Smooth muscle cell (in vitro differentiated cells): Measurements from ENCODE around the gene PNKD. TPM values are rescaled to one million over a fixed set of nuclear protein-coding genes. Genes with fewer than 3 reads are reported as not detected.

Experiments used
- DNase-seq: peaks from one replicate; lab custom pipeline; 2025; ENCODE audit not compliant: unreplicated experiment; lab: John Stamatoyannopoulos, UW
- H2AFZ ChIP-seq: fragments of 200-600 bp; sonication (generic); 2 replicates; pipeline ENCODE4 v1.6.0; 2016; ENCODE audit warnings: antibody characterized with exemption, low read depth, mild to moderate bottlenecking
- H3F3A ChIP-seq: fragments of 200-600 bp; sonication (generic); 2 replicates; pipeline ENCODE4 v1.6.0; 2017; ENCODE audit warnings: antibody characterized with exemption, low read depth
- H3K27ac ChIP-seq: fragments of 200-600 bp; sonication (generic); 2 replicates; pipeline ENCODE4 v1.5.1; 2016; ENCODE audit warnings: low read depth, mild to moderate bottlenecking
- H3K27me3 ChIP-seq: fragments of 200-600 bp; sonication (generic); 2 replicates; pipeline ENCODE4 v1.6.1; 2016; ENCODE audit warnings: low read depth, mild to moderate bottlenecking
- H3K36me3 ChIP-seq: fragments of 200-600 bp; sonication (generic); 2 replicates; pipeline ENCODE4 v1.5.1; 2016; ENCODE audit warnings: low read depth
- H3K4me1 ChIP-seq: fragments of 200-600 bp; sonication (generic); 2 replicates; pipeline ENCODE4 v1.5.1; 2016; ENCODE audit warnings: low read depth
- H3K4me2 ChIP-seq: fragments of 200-600 bp; sonication (generic); 2 replicates; pipeline ENCODE4 v1.6.0; 2016; ENCODE audit warnings: mild to moderate bottlenecking
- H3K4me3 ChIP-seq: fragments of 200-600 bp; sonication (generic); 2 replicates; pipeline ENCODE4 v1.5.1; 2016; ENCODE audit warnings: mild to moderate bottlenecking
- H3K79me2 ChIP-seq: fragments of 200-600 bp; sonication (generic); 2 replicates; pipeline ENCODE4 v1.6.0; 2016; ENCODE audit warnings: low read depth, mild to moderate bottlenecking
- H3K9ac ChIP-seq: fragments of 200-600 bp; sonication (generic); 2 replicates; pipeline ENCODE4 v1.6.0; 2016; ENCODE audit warnings: low read depth
- H3K9me3 ChIP-seq: fragments of 200-600 bp; sonication (generic); replicated peaks from 2 replicates; pipeline ENCODE4 v1.5.1; 2016; ENCODE audit warnings: low read depth
- H4K20me1 ChIP-seq: fragments of 200-600 bp; sonication (generic); 2 replicates; pipeline ENCODE4 v1.6.0; 2016; ENCODE audit warnings: low read depth
- CTCF ChIP-seq: fragments of 200-600 bp; sonication (generic); IDR thresholded peaks from 2 replicates; pipeline ENCODE4 v1.5.1; 2017; ENCODE audit warnings: borderline replicate concordance, mild to moderate bottlenecking, antibody characterized with exemption; ENCODE audit not compliant: insufficient read depth, poor library complexity, severe bottlenecking
- WGBS: methylation state at CpG from one replicate; pipeline ENCODE4 v1.1.7; 2016; ENCODE audit warnings: low lambda C conversion rate; 5-methylcytosine and 5-hydroxymethylcytosine counted together
- polyA plus RNA-seq: library from polyadenylated mRNA; unstranded; fragments of >200 nt; fragmentation: Nextera tagmentation; extraction: Ambion mirVana; gene quantifications from 2 replicates; pipeline ENCODE4 v1.2.1, GENCODE V29; 2016
- total RNA-seq: library from RNA; depleted of rRNA; stranded (reverse); fragments of >200 nt; gene quantifications from 2 replicates; pipeline ENCODE4 v1.2.3, GENCODE V29; 2014

PNKD gene
- total and polyA plus RNA-seq, 2 experiments from 2014 or later = 42.0 to 126 TPM

DNA sequence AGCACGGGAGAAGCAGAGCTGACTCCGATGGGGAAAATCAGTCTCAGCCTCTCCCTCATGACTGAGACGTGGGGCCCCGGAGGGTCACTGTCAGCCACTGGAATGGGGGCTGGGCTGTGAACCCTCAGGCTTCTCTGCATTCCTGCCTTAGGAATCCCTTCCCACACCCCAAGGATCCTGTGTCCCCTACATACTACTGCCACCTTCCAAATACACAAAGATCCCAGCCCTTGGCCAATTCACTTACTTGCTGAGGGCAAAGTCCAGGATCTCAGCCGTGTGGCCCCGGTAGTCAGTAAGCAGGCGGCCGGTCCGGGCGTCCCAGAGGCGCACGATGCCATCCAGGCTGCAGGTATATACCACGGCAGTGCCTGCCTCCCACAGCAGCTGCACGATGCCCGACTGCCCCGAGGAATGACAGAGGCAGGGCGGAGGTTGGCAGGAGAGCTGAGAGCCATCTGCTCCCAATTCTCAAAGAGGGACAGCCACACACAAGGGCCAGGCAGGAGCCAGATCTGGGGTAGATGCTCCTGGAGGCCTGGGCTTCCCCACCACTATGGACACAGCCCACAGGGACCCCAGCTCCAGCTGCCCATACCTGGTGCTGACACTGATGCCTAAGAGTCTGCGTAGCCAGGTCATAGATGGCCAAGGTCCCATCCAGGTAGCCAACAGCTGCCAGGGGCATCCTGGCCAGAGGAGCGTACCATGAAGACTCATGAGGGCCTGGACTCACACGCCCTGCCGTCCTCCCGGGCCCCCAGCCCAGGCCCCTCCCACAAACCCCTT is 5.4 kb upstream of the PNKD start:
- DNase-seq = no peak
- WGBS = 91% methylated on average over 19 of the region's 22 CpGs

GRCh38 chr2:218265626-218266025 is 4.7 kb upstream of the PNKD start:
- no peaks in the 10 kb centered on the region for H3K36me3 ChIP-seq
- no peaks in the 10 kb centered on the region for H3K9me3 ChIP-seq
- no peak overlapping the region for H2AFZ ChIP-seq
- TF ChIP-seq CTCF = no peak
- no peak for DNase-seq
- H3K9ac ChIP-seq = no peak overlapping the region
- no peak overlapping the region for H3K27ac ChIP-seq
- H3K4me1 ChIP-seq = peaks cover 10% of the 10 kb centered on the region
- H3K27me3 ChIP-seq = no peaks in the 10 kb centered on the region
- no peak overlapping the region for H3K4me2 ChIP-seq
- H3K79me2 ChIP-seq = peaks cover 22% of the 10 kb centered on the region
- H3K4me3 ChIP-seq = no peak overlapping the region
- WGBS = 96% methylated on average over 8 of the region's 8 CpGs
- H3F3A ChIP-seq = peaks cover 9% of the 10 kb centered on the region
- H4K20me1 ChIP-seq = peaks cover 6% of the 10 kb centered on the region

More for the DNA sequence above, 5.4 kb upstream of the PNKD start:
- Histone ChIP-seq H3K4me3 (no peak overlapping the region), H2AFZ (no peak overlapping the region), H3K27ac (no peak overlapping the region), H3F3A (peaks cover 16% of the 10 kb centered on the region), H3K79me2 (peaks cover 22% of the 10 kb centered on the region), H3K36me3 (no peaks in the 10 kb centered on the region), H3K4me2 (no peak overlapping the region), H4K20me1 (peaks cover 6% of the 10 kb centered on the region), H3K9ac (no peak overlapping the region), H3K4me1 (peaks cover 10% of the 10 kb centered on the region), H3K27me3 (no peaks in the 10 kb centered on the region), H3K9me3 (no peaks in the 10 kb centered on the region)
- TF ChIP-seq CTCF = no peak

GRCh38 chr2:218266316-218266979 is 3.9 kb upstream of the PNKD start:
- Histone ChIP-seq H3K27ac (no peak overlapping the region), H3K4me2 (no peak overlapping the region), H3K36me3 (no peaks in the 10 kb centered on the region), H3K79me2 (peaks cover 26% of the 10 kb centered on the region), H3K9ac (no peak overlapping the region), H3K9me3 (no peaks in the 10 kb centered on the region), H4K20me1 (peaks cover 6% of the 10 kb centered on the region), H3F3A (peaks cover under 1% of the 10 kb centered on the region), H3K4me3 (no peak overlapping the region), H3K27me3 (no peaks in the 10 kb centered on the region), H3K4me1 (peaks cover 6% of the 10 kb centered on the region), H2AFZ (no peak overlapping the region)
- no peak for TF ChIP-seq CTCF
- DNase-seq = no peak
- WGBS = 97% methylated on average over 15 of the region's 15 CpGs

DNA sequence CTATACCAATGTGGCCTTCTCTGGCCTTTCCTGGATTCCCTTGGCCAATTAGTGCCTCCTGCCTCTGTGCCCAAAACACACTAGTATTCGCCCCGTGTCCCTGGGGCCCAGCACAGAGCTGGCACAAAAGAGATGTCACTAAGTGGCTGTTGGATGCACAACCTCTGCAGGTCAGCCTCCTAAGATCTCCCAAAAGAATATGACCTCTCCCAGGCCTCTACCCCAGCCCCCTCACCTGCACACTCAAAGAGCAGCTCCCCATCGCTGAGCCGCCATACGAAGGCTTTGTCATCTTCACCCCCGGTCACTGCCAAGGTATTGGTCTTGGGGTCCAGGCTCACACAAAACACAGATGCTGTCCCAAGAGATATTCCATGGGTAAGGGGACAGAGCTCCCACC is 3.1 kb upstream of the PNKD start:
- H3K36me3 ChIP-seq = no peaks in the 10 kb centered on the region

More for the DNA sequence above, 3.1 kb upstream of the PNKD start:
- no peak for DNase-seq
- Histone ChIP-seq H3K4me1 (peaks cover 6% of the 10 kb centered on the region), H3K27me3 (no peaks in the 10 kb centered on the region), H4K20me1 (peaks cover 6% of the 10 kb centered on the region), H3K4me3 (no peak overlapping the region), H3F3A (no peaks in the 10 kb centered on the region), H2AFZ (no peak overlapping the region), H3K4me2 (no peak overlapping the region), H3K9ac (no peak overlapping the region), H3K79me2 (peaks cover 33% of the 10 kb centered on the region), H3K9me3 (no peaks in the 10 kb centered on the region), H3K27ac (no peak overlapping the region)
- 97% methylated on average over 6 of the region's 6 CpGs for WGBS
- TF ChIP-seq CTCF = no peak
